ENCODE measurements around the gene PGD.

- TF ChIP-seq POLR2A (IDR thresholded peaks at IDR 0.05): no peak
- TF ChIP-seq CTCF (IDR thresholded peaks at IDR 0.05 in 8 of 11, conservative IDR thresholded peaks at IDR 0.05 in 3 of 11): no peak
- no peak for TF ChIP-seq POLR2AphosphoS5 (IDR thresholded peaks at IDR 0.05)
These were observed 38.2 kb downstream of the PGD start for GRCh38 chr1:10437052-10437451.
